H9 (cell line): ENCODE results near the gene PREX1. TPM values are rescaled to one million over a fixed set of nuclear protein-coding genes. Genes with fewer than 3 reads are reported as not detected.

Experiments
- DNase-seq: peaks from one replicate; pipeline ENCODE4 v3.0.0-alpha.2; 2017
- H2AFZ ChIP-seq: one replicate; pipeline ENCODE4 v1.6.1; 2013; ENCODE audit warnings: mild to moderate bottlenecking, low read length, control low read depth, moderate library complexity
- H2AK5ac ChIP-seq: 2 replicates; pipeline ENCODE4 v1.6.1; 2013; ENCODE audit warnings: low read length, control low read depth, mixed read lengths; ENCODE audit not compliant: insufficient read length
- H2BK120ac ChIP-seq: one replicate; pipeline ENCODE4 v1.6.1; 2013; ENCODE audit warnings: low read depth, mild to moderate bottlenecking, low read length, control low read depth, inconsistent platforms; ENCODE audit not compliant: poor library complexity, severe bottlenecking
- H2BK12ac ChIP-seq: 2 replicates; pipeline ENCODE4 v1.6.1; 2013; ENCODE audit warnings: low read length, control low read depth, mixed read lengths, low read depth; ENCODE audit not compliant: insufficient read length
- H2BK15ac ChIP-seq: 2 replicates; pipeline ENCODE4 v1.6.1; 2013; ENCODE audit warnings: low read depth, low read length, control low read depth
- H2BK20ac ChIP-seq: one replicate; pipeline ENCODE4 v1.6.1; 2013; ENCODE audit warnings: low read depth, mild to moderate bottlenecking, low read length, control low read depth, inconsistent platforms; ENCODE audit not compliant: poor library complexity, severe bottlenecking
- H2BK5ac ChIP-seq: 2 replicates; pipeline ENCODE4 v1.6.1; 2013; ENCODE audit warnings: low read length, control low read depth, mixed read lengths; ENCODE audit not compliant: insufficient read length
- H3K14ac ChIP-seq: 2 replicates; pipeline ENCODE4 v1.6.1; 2013; ENCODE audit warnings: low read length, control low read depth; ENCODE audit not compliant: insufficient read depth
- H3K18ac ChIP-seq: 2 replicates; pipeline ENCODE4 v1.6.1; 2013; ENCODE audit warnings: low read depth, mild to moderate bottlenecking, mixed read lengths, low read length, control low read depth; ENCODE audit not compliant: insufficient read length
- H3K23ac ChIP-seq: 2 replicates; pipeline ENCODE4 v1.6.1; 2013; ENCODE audit warnings: low read length, control low read depth, mixed read lengths, low read depth; ENCODE audit not compliant: insufficient read length
- H3K23me2 ChIP-seq: 2 replicates; pipeline ENCODE4 v1.6.1; 2013; ENCODE audit warnings: low read depth, mild to moderate bottlenecking, mixed read lengths, low read length, control low read depth; ENCODE audit not compliant: insufficient read length, poor library complexity, severe bottlenecking
- H3K27ac ChIP-seq: 2 replicates; pipeline ENCODE4 v1.5.1; 2013; ENCODE audit warnings: low read length, control low read depth, mixed read lengths, low read depth; ENCODE audit not compliant: insufficient read length
- H3K27me3 ChIP-seq: 2 replicates; pipeline ENCODE4 v1.6.1; 2013; ENCODE audit warnings: low read length, control low read depth, inconsistent platforms; ENCODE audit not compliant: insufficient read depth
- H3K4ac ChIP-seq: 2 replicates; pipeline ENCODE4 v1.6.1; 2013; ENCODE audit warnings: low read depth, mild to moderate bottlenecking, control low read depth, inconsistent platforms, low read length, moderate library complexity
- H3K4me1 ChIP-seq: 2 replicates; pipeline ENCODE4 v1.6.1; 2013; ENCODE audit warnings: low read length, control low read depth, inconsistent platforms; ENCODE audit not compliant: insufficient read depth
- H3K4me2 ChIP-seq: 2 replicates; pipeline ENCODE4 v1.6.1; 2013; ENCODE audit warnings: low read length, control low read depth, mixed read lengths; ENCODE audit not compliant: insufficient read length, insufficient read depth
- H3K56ac ChIP-seq: 2 replicates; pipeline ENCODE4 v1.6.1; 2013; ENCODE audit warnings: low read depth, mild to moderate bottlenecking, mixed read lengths, low read length, control low read depth; ENCODE audit not compliant: insufficient read length
- H3K79me1 ChIP-seq: 2 replicates; pipeline ENCODE4 v1.6.1; 2013; ENCODE audit warnings: low read depth, mild to moderate bottlenecking, moderate library complexity, low read length, control low read depth, inconsistent platforms; ENCODE audit not compliant: insufficient read depth, poor library complexity, severe bottlenecking
- H3K79me2 ChIP-seq: 2 replicates; pipeline ENCODE4 v1.6.1; 2013; ENCODE audit warnings: low read length, control low read depth, inconsistent platforms; ENCODE audit not compliant: insufficient read depth
- H3K9ac ChIP-seq: 2 replicates; pipeline ENCODE4 v1.6.1; 2013; ENCODE audit warnings: low read length, control low read depth, mixed read lengths; ENCODE audit not compliant: insufficient read length; ENCODE audit errors: extremely low read depth
- H3K9me3 ChIP-seq: one replicate; pipeline ENCODE4 v1.6.1; 2013; ENCODE audit warnings: low read depth, low read length, inconsistent platforms; ENCODE audit not compliant: control insufficient read depth
- H3T11ph ChIP-seq: one replicate; pipeline ENCODE4 v1.6.1; 2013; ENCODE audit warnings: mild to moderate bottlenecking, low read length, control low read depth, inconsistent platforms
- H4K20me1 ChIP-seq: one replicate; pipeline ENCODE4 v1.6.1; 2013; ENCODE audit not compliant: control insufficient read depth, insufficient read length, insufficient read depth
- H4K5ac ChIP-seq: 2 replicates; pipeline ENCODE4 v1.6.1; 2013; ENCODE audit warnings: low read depth, mild to moderate bottlenecking, mixed read lengths, low read length, control low read depth; ENCODE audit not compliant: insufficient read length
- H4K8ac ChIP-seq: replicated peaks from 2 replicates; pipeline ENCODE4 v1.6.1; 2013; ENCODE audit warnings: low read length, control low read depth, mixed read lengths, low read depth; ENCODE audit not compliant: insufficient read length
- H4K91ac ChIP-seq: 2 replicates; pipeline ENCODE4 v1.6.1; 2013; ENCODE audit warnings: low read depth, mild to moderate bottlenecking, moderate library complexity, mixed read lengths, low read length, control low read depth; ENCODE audit not compliant: insufficient read length
- H3K27ac Mint-ChIP-seq, 3 experiments: 2 replicates in 2 of 3; 3 replicates in 1 of 3; pipeline ENCODE4 v1.8.0; 2020 to 2021; ENCODE audit warnings: mixed read lengths in 3 of 3, mild to moderate bottlenecking in 1 of 3, moderate library complexity in 1 of 3
- H3K27me3 Mint-ChIP-seq: 2 replicates; pipeline ENCODE4 v1.8.0; 2021; ENCODE audit warnings: low read depth, mild to moderate bottlenecking, moderate library complexity, mixed read lengths
- H3K36me3 Mint-ChIP-seq, 3 experiments: 2 replicates in 2 of 3; 3 replicates in 1 of 3; pipeline ENCODE4 v1.8.0; 2020 to 2021; ENCODE audit warnings: low read depth in 3 of 3, mixed read lengths in 3 of 3; ENCODE audit not compliant: insufficient read depth in 1 of 3
- H3K4me1 Mint-ChIP-seq, 2 experiments: 2 replicates each; pipeline ENCODE4 v1.8.0; 2020; ENCODE audit warnings: mixed read lengths in 2 of 2
- H3K4me3 Mint-ChIP-seq, 2 experiments: 2 replicates in 1 of 2; 3 replicates in 1 of 2; pipeline ENCODE4 v1.8.0; 2020 to 2021; ENCODE audit warnings: mild to moderate bottlenecking in 2 of 2, mixed read lengths in 2 of 2, moderate library complexity in 1 of 2
- H3K9me3 Mint-ChIP-seq, 2 experiments: 2 replicates in 1 of 2; 3 replicates in 1 of 2; pipeline ENCODE4 v1.8.0; 2020; ENCODE audit warnings: mild to moderate bottlenecking in 2 of 2, mixed read lengths in 2 of 2, moderate library complexity in 1 of 2
- WGBS: extraction: QIAGEN DNeasy Blood & Tissue Kit; methylation state at CpG from one replicate; pipeline ENCODE4 v1.1.7; 2013; ENCODE audit warnings: missing lambda C conversion rate, low lambda C conversion rate, mixed read lengths; ENCODE audit not compliant: insufficient read length; ENCODE audit errors: extremely low coverage; 5-methylcytosine and 5-hydroxymethylcytosine counted together
- total RNA-seq: library from RNA; stranded (reverse); gene quantifications from 2 replicates; pipeline ENCODE4 v1.2.1, GENCODE V29; 2021
- TF ChIP-seq, protein P1 (sequence below): fragments of 200-600 bp; sonication (generic); conservative IDR thresholded peaks from 3 replicates; pipeline ENCODE4 v1.8.0; 2021; ENCODE audit warnings: antibody characterized with exemption, mild to moderate bottlenecking

PREX1 gene
- total RNA-seq, 1 experiment from 2014 or later: 6.6 TPM

DNA sequence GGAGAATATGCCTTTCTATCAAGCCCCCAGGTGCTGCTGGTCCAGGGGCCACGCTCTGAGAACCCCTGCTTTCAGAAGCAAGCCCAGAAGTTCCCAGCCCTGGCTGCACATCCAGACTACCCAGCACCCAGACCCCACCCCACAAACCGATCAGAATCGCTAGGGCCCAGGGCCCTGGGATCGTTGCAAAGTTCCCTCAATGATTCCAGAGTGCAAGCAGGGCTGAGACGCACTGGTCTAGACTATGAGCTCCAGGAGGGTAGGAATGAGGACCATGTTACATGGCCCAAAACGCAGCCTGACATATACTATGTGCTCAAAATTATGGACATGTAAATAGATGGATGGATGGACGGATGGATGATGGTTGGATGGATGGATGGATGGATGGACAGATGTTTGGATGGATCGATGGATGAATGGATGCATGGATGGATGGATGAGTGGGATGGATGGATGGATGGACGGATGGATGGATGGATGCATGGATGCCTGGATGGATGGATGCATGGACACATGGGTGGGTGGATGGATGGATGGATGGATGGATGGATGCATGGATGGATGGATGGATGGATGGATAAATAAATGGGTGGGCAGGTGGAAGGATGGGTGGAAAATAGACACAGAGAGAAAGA is 194.1 kb downstream of the PREX1 start:
- Histone ChIP-seq H4K8ac (no peak overlapping the region), H2BK20ac (no peak overlapping the region), H3K4me2 (no peak overlapping the region), H2AFZ (no peak overlapping the region), H3K79me1 (no peaks in the 10 kb centered on the region), H4K91ac (no peak overlapping the region), H3K27ac (no peak overlapping the region), H2BK15ac (no peak overlapping the region), H4K5ac (no peak overlapping the region), H4K20me1 (no peaks in the 10 kb centered on the region), H2BK12ac (no peak overlapping the region), H3K18ac (no peak overlapping the region), H3K23me2 (no peaks in the 10 kb centered on the region), H3K9me3 (no peaks in the 10 kb centered on the region), H3K27me3 (no peaks in the 10 kb centered on the region; the same call in 1 of the 2 replicates), H2BK5ac (no peak overlapping the region), H3K79me2 (no peaks in the 10 kb centered on the region), H3K56ac (no peak overlapping the region), H3K23ac (no peak overlapping the region), H3K14ac (no peak overlapping the region), H3K9ac (no peak overlapping the region), H3K4me1 (no peaks in the 10 kb centered on the region), H2AK5ac (no peak overlapping the region), H3K4ac (no peak overlapping the region), H3T11ph (no peak overlapping the region), H2BK120ac (no peak overlapping the region)
- Mint-ChIP-seq H3K4me1 (peaks cover 5 to 10% of the 10 kb centered on the region in 2 experiments), H3K9me3 (no peaks in the 10 kb centered on the region; a peak in 1 of 5 replicates), H3K36me3 (no peaks in the 10 kb centered on the region; a peak in 1 of 7 replicates), H3K27ac (peak overlapping the region in 1 of 3 experiments; percentile 0; a peak in 1 of 7 replicates), H3K4me3 (no peak overlapping the region), H3K27me3 (no peaks in the 10 kb centered on the region)
- no peak for DNase-seq
- WGBS: 100% methylated on average over 1 of the region's 9 CpGs
- TF ChIP-seq, protein P1, sequence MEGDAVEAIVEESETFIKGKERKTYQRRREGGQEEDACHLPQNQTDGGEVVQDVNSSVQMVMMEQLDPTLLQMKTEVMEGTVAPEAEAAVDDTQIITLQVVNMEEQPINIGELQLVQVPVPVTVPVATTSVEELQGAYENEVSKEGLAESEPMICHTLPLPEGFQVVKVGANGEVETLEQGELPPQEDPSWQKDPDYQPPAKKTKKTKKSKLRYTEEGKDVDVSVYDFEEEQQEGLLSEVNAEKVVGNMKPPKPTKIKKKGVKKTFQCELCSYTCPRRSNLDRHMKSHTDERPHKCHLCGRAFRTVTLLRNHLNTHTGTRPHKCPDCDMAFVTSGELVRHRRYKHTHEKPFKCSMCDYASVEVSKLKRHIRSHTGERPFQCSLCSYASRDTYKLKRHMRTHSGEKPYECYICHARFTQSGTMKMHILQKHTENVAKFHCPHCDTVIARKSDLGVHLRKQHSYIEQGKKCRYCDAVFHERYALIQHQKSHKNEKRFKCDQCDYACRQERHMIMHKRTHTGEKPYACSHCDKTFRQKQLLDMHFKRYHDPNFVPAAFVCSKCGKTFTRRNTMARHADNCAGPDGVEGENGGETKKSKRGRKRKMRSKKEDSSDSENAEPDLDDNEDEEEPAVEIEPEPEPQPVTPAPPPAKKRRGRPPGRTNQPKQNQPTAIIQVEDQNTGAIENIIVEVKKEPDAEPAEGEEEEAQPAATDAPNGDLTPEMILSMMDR: no peak
